Immature natural killer cell (primary cell): ENCODE data around the gene NCR3LG1. TPM values are rescaled to one million over a fixed set of nuclear protein-coding genes. Genes with fewer than 3 reads are reported as not detected.
"Not testable (repeated sequence)": the region's sequence is repeated elsewhere in the genome, so short reads cannot be mapped to it uniquely, and the experiment has no call there.

Experiments
- DNase-seq, 3 donors: peaks; one replicate each; pipeline ENCODE4 v3.0.0; 2022; ENCODE audit warnings: mixed read lengths in 1 of 3
- H3K27ac Mint-ChIP-seq, 6 donors: one replicate each; pipeline ENCODE4 v1.8.0; 2020; ENCODE audit warnings: mixed read lengths in 6 of 6, mild to moderate bottlenecking in 5 of 6, inconsistent platforms in 4 of 6, moderate library complexity in 3 of 6
- H3K27me3 Mint-ChIP-seq, 3 donors: one replicate each; pipeline ENCODE4 v1.8.0; 2020 to 2021; ENCODE audit warnings: low read depth in 3 of 3, mild to moderate bottlenecking in 3 of 3, mixed read lengths in 3 of 3, moderate library complexity in 3 of 3, inconsistent platforms in 1 of 3
- H3K36me3 Mint-ChIP-seq, 3 donors: one replicate each; pipeline ENCODE4 v1.8.0; 2020; ENCODE audit warnings: mixed read lengths in 3 of 3, inconsistent platforms in 2 of 3, mild to moderate bottlenecking in 2 of 3
- H3K4me1 Mint-ChIP-seq, 2 donors: one replicate each; pipeline ENCODE4 v1.8.0; 2020; ENCODE audit warnings: inconsistent platforms in 2 of 2, mild to moderate bottlenecking in 2 of 2, mixed read lengths in 2 of 2, moderate library complexity in 1 of 2
- H3K4me3 Mint-ChIP-seq, 5 donors: one replicate each; pipeline ENCODE4 v1.8.0; 2020; ENCODE audit warnings: mild to moderate bottlenecking in 5 of 5, mixed read lengths in 5 of 5, inconsistent platforms in 3 of 5, moderate library complexity in 3 of 5
- H3K9me3 Mint-ChIP-seq, 6 donors: one replicate each; pipeline ENCODE4 v1.8.0; 2020; ENCODE audit warnings: mild to moderate bottlenecking in 6 of 6, mixed read lengths in 6 of 6, inconsistent platforms in 4 of 6, moderate library complexity in 3 of 6
- polyA plus RNA-seq, 3 donors: library from polyadenylated mRNA; unstranded; fragments of 300-500 nt; fragmentation: Illumina TruSeq; gene quantifications; one replicate each; pipeline ENCODE4 v1.2.3, GENCODE V29; 2021

Gene NCR3LG1
- polyA plus RNA-seq, 3 donors from 2014 or later: 0.24 to 0.49 TPM; not detected in 1

DNA sequence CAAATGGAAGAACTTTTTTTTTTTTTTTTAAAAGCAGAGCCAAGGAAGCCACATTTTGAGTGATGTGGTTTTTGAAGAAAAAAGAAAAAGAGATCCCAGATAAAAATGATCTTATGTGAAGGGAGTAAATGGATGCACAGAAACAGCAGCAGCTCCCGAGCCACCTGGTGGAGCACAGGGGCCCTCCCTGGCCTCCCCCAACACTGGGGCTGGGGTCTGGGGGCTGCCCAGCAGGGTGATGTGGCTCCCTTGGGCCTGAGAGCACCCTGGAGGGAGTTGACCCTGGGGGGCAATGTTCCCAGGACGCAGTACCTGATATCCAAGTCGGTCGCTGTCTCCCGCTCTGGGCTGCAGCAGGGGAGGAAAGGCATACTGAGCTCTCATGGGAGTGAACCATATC is 63.4 kb downstream of the NCR3LG1 start:
- peaks cover 0 to 2% (median 0%) of the 10 kb centered on the region in 6 donors for H3K9me3 Mint-ChIP-seq
- H3K27ac Mint-ChIP-seq: no peak overlapping the region
- H3K27me3 Mint-ChIP-seq: peaks cover 2 to 4% (median 4%) of the 10 kb centered on the region in 3 donors
- no peaks in the 10 kb centered on the region for H3K36me3 Mint-ChIP-seq
- no peak overlapping the region for H3K4me3 Mint-ChIP-seq
- DNase-seq: no peak
- H3K4me1 Mint-ChIP-seq: no peaks in the 10 kb centered on the region

DNA sequence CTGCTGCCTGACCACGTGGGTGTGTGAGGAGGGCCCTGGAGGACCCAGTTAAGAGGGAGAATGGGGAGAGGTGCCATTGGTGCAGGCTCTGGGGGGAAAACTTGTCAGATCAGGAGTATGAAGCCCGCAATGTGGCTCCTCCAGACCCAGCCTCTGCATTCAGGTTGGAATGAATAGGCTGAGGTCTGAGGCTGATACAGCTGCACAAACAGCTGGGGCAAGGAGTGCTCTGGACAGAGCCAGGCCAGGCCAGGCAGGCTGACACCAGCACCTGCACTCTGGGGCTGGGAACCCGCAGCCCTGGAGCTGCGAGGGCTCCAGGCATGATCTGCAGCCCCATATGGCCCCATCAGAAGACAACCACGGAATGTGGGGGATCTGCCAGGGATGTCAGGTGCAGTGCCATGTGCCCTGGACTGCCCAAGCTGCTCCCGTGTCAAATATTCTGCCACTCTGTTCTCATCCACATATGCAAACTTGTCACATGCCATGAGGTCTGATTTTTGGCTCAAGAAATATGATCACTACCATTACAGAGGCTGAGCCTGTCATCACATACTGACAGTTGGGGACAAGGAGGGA is 64.0 kb downstream of the NCR3LG1 start:
- peaks cover 2 to 4% (median 4%) of the 10 kb centered on the region in 3 donors for H3K27me3 Mint-ChIP-seq
- H3K4me3 Mint-ChIP-seq: no peak overlapping the region
- no peak for DNase-seq
- no peaks in the 10 kb centered on the region for H3K4me1 Mint-ChIP-seq
- no peaks in the 10 kb centered on the region for H3K36me3 Mint-ChIP-seq
- H3K27ac Mint-ChIP-seq: no peak overlapping the region
- peaks cover 0 to 2% (median 0%) of the 10 kb centered on the region in 6 donors for H3K9me3 Mint-ChIP-seq

GRCh38 chr11:17416492-17416891 is 64.9 kb downstream of the NCR3LG1 start:
- no peak for DNase-seq
- H3K27ac Mint-ChIP-seq: no peak overlapping the region
- peaks cover 0 to 2% (median 0%) of the 10 kb centered on the region in 6 donors for H3K9me3 Mint-ChIP-seq
- no peaks in the 10 kb centered on the region for H3K36me3 Mint-ChIP-seq
- peaks cover 1 to 8% (median 4%) of the 10 kb centered on the region in 3 donors for H3K27me3 Mint-ChIP-seq
- H3K4me1 Mint-ChIP-seq: no peaks in the 10 kb centered on the region
- H3K4me3 Mint-ChIP-seq: no peak overlapping the region

DNA sequence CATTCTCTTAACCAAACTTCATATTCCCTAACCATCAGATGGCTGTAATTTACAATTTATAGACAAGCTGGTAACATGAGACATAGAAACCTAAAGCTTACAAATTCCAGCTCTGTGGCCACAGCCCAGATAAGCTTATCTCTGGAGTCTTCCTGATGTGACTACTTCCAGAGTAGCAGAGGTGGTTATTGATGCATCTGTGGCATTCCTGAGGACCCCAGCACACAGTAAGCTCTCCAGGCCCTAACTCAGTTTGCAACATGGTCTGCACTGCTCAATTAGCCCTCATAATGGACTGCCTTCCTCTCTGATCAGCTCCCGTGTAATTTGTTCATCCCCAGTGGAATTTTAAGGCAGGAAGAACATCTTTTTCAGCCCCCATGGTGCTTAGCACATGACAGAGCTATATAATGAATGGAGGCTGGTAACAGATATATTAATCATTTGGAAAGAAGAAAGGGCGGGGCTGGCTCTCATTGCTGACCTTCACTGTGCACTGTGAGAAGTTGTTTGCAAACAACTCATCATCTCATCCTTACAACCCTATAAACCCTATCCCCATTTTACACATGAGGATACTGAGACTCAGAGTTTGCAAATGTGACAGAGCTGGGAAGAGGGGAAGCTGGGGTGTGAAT is 67.0 kb downstream of the NCR3LG1 start:
- Mint-ChIP-seq H3K36me3 (no peaks in the 10 kb centered on the region), H3K9me3 (no peaks in the 10 kb centered on the region), H3K27me3 (peaks cover 0 to 10% (median 4%) of the 10 kb centered on the region in 3 donors), H3K27ac (no peak overlapping the region), H3K4me3 (no peak overlapping the region), H3K4me1 (no peaks in the 10 kb centered on the region)
- no peak for DNase-seq

GRCh38 chr11:17421781-17422180 is 70.2 kb downstream of the NCR3LG1 start:
- peaks cover 0 to 13% (median 4%) of the 10 kb centered on the region in 3 donors for H3K27me3 Mint-ChIP-seq

GRCh38 chr11:17423533-17424310 is 72.1 kb downstream of the NCR3LG1 start:
- no peak for DNase-seq
- no peak overlapping the region for H3K4me3 Mint-ChIP-seq
- H3K27me3 Mint-ChIP-seq: peaks cover 3 to 13% (median 4%) of the 10 kb centered on the region in 3 donors
- H3K9me3 Mint-ChIP-seq: no peaks in the 10 kb centered on the region
- no peaks in the 10 kb centered on the region for H3K36me3 Mint-ChIP-seq
- no peak overlapping the region for H3K27ac Mint-ChIP-seq
- H3K4me1 Mint-ChIP-seq: no peaks in the 10 kb centered on the region

More at GRCh38 chr11:17421781-17422180, 70.2 kb downstream of the NCR3LG1 start:
- H3K4me3 Mint-ChIP-seq: no peak overlapping the region
- H3K36me3 Mint-ChIP-seq: no peaks in the 10 kb centered on the region
- no peaks in the 10 kb centered on the region for H3K4me1 Mint-ChIP-seq
- no peak overlapping the region for H3K27ac Mint-ChIP-seq
- no peaks in the 10 kb centered on the region for H3K9me3 Mint-ChIP-seq
- no peak for DNase-seq

- not testable (repeated sequence) for H3K27ac Mint-ChIP-seq, H3K4me3 Mint-ChIP-seq, DNase-seq, H3K27me3 Mint-ChIP-seq, H3K36me3 Mint-ChIP-seq, H3K9me3 Mint-ChIP-seq, H3K4me1 Mint-ChIP-seq
These were observed 74.6 kb downstream of the NCR3LG1 start for GRCh38 chr11:17426233-17426632.

Other genes with a start within 250 kb of the NCR3LG1 start
- gene PIK3C2A, start 143.8 kb upstream of the NCR3LG1 start, polyA plus RNA-seq: 10 to 100 TPM in 1 of 3 donors, 1 to 10 TPM in 2; 5.0 to 13.3 (median 5.5) TPM
- gene NUCB2, start 75.1 kb upstream of the NCR3LG1 start, polyA plus RNA-seq: 100 to 1,000 TPM; 157 to 180 (median 169) TPM
- gene KCNJ11, start 36.9 kb downstream of the NCR3LG1 start, polyA plus RNA-seq: not detected
- gene ABCC8, start 125.0 kb downstream of the NCR3LG1 start, polyA plus RNA-seq: not detected
- gene USH1C, start 192.6 kb downstream of the NCR3LG1 start, polyA plus RNA-seq: not detected
- gene OTOG, start 195.5 kb downstream of the NCR3LG1 start, polyA plus RNA-seq: not detected